ENCODE results near the gene PRIMA1. TPM values are rescaled to one million over a fixed set of nuclear protein-coding genes. Genes with fewer than 3 reads are reported as not detected.
A peak's percentile ranks its signal among the peaks of the same experiment; 100 is the strongest.

PRIMA1 gene
- total RNA-seq, 6 experiments from 2014 or later, result 0.31 to 0.95 (median 0.43) TPM; not detected in 2

- DNase-seq (no peak), ATAC-seq (no peak)
- Histone ChIP-seq H3K36me3 (no peaks in the 10 kb centered on the region), H3K27ac (no peak overlapping the region), H3K4me1 (no peaks in the 10 kb centered on the region), H3K4me3 (no peak overlapping the region), H3K9me3 (no peaks in the 10 kb centered on the region), H3K27me3 (no peaks in the 10 kb centered on the region)
- WGBS (ENCODE audit: insufficient coverage, low coverage, low lambda C conversion rate, missing lambda C conversion rate), result 56% methylated on average over 11 of the region's 13 CpGs
- TF ChIP-seq CTCF (IDR thresholded peaks at IDR 0.05) (no peak), POLR2A (IDR thresholded peaks at IDR 0.05) (no peak)
- intact Hi-C loops (cut with DNase I), result no loop called here
Observed at GRCh38 chr14:93715279-93715927, 72.9 kb downstream of the PRIMA1 start.

GRCh38 chr14:93714605-93715004 lies 73.7 kb downstream of the PRIMA1 start:
- DNase-seq (no peak), ATAC-seq (no peak)
- intact Hi-C loops (cut with DNase I), result no loop called here
- Histone ChIP-seq H3K36me3 (no peaks in the 10 kb centered on the region), H3K9me3 (no peaks in the 10 kb centered on the region), H3K4me3 (no peak overlapping the region), H3K27me3 (no peaks in the 10 kb centered on the region), H3K27ac (no peak overlapping the region), H3K4me1 (no peaks in the 10 kb centered on the region)
- TF ChIP-seq POLR2A (IDR thresholded peaks at IDR 0.05), result no peak
- TF ChIP-seq CTCF (IDR thresholded peaks at IDR 0.05), result no peak
- WGBS (ENCODE audit: insufficient coverage, low coverage, low lambda C conversion rate, missing lambda C conversion rate), result 57% methylated on average over 7 of the region's 7 CpGs

DNA sequence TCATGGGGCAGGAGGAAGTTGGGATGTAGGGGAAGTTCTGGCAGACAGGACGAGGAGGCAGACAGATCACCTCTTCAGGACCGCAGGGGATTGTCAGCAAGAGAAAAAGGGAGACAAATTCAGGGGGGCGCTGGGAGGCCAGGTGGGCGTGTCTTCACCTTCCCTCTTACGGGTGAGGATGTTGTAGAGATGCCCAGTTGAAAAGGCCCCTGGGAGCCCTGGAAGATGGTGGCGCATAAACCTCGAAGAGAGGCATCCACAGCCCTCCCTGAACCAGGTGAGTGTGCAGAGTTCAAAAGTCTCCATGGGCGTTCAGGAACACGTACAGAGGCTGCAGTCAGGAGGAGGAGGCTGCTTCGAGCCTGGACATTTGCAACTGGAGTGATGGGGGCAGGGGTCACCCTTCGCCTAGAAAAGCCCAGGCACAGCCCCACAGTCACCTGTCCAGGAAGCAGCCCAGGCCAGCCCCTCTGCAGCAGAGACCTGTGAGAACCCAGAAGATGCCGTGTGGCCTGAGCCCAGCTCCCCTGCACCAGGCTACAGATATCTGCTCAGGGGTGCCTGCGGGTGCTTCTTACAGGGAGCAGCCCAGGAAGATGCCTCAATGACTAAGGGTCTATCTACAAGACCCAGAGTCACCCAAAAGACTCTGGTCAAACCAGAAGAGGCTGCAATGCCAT lies 74.4 kb downstream of the PRIMA1 start:
- Histone ChIP-seq H3K9me3 (no peaks in the 10 kb centered on the region), H3K36me3 (no peaks in the 10 kb centered on the region), H3K4me1 (no peaks in the 10 kb centered on the region), H3K27me3 (no peaks in the 10 kb centered on the region), H3K27ac (no peak overlapping the region), H3K4me3 (no peak overlapping the region)
- TF ChIP-seq POLR2A (IDR thresholded peaks at IDR 0.05) (no peak), CTCF (IDR thresholded peaks at IDR 0.05) (no peak)
- ATAC-seq (no peak), DNase-seq (peak in 1 of 3 donors; percentile 45)
- 40% methylated on average over 1 of the region's 13 CpGs for WGBS (ENCODE audit: insufficient coverage, low coverage, low lambda C conversion rate, missing lambda C conversion rate)
- intact Hi-C loops (cut with DNase I), result no loop called here

DNA sequence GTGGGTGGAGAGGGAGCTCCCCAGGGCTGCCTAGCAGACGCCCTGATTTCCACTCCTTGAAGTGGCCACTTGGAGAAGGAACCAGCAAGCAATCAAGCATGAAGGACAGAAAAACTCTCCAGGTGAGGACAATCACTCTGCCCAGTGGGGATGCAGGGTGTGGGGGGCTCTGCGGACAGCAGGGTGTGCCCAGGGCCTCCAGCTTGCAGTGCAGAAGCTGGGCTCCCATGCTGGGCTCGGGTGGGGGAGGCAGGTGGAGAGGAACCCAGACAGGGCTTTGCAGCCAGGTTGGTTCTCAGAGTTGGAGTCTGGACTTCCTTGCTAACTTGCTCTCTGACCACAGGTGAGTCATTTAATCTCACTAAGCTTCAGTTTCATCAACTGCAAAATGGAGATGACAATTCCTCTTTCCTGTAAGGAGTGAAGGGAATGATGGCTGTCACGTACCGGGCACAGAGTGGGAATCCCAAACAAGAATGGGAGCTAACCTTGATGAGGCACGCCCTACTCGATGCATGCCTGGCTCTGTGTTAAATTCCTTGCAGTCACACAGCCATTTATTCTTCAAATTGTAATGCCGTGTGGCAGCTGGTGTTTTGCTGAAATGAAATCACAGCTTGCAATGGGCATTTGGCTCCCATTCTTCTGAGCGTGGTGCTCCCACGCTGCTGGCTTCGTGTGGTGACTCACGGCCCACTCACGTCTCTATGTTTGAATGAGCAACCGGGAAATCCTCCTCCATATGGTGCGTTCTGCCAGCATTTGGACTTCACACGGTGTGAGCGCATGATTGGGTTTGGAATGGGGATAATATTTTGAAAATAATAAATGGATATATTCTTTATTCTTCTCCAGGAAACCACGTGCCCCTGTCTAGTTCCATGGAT lies 75.2 kb downstream of the PRIMA1 start:
- intact Hi-C loops (cut with DNase I), result no loop called here
- DNase-seq (peak in 1 of 3 donors; percentile 27), ATAC-seq (no peak)
- H3K36me3 ChIP-seq, result no peaks in the 10 kb centered on the region
- H3K9me3 ChIP-seq, result no peaks in the 10 kb centered on the region
- H3K27me3 ChIP-seq, result no peaks in the 10 kb centered on the region
- H3K27ac ChIP-seq, result no peak overlapping the region
- no peak overlapping the region for H3K4me3 ChIP-seq
- TF ChIP-seq CTCF (IDR thresholded peaks at IDR 0.05) (no peak), POLR2A (IDR thresholded peaks at IDR 0.05) (no peak)
- H3K4me1 ChIP-seq, result no peaks in the 10 kb centered on the region
- WGBS (ENCODE audit: insufficient coverage, low coverage, low lambda C conversion rate, missing lambda C conversion rate), result 62% methylated on average over 13 of the region's 18 CpGs
